Breast epithelium (tissue), 3 donors: ENCODE data around the gene TTLL10.

Source experiments
- POLR2A ChIP-seq: fragments of 450-650 bp; IDR thresholded peaks from one replicate; pipeline ENCODE4 v1.6.1; 2016; ENCODE audit warnings: antibody characterized with exemption, mild to moderate bottlenecking, moderate library complexity
- POLR2AphosphoS5 ChIP-seq, 3 donors: sonication (generic); formaldehyde crosslinking; IDR thresholded peaks; one replicate each; pipeline ENCODE4 v1.6.1; 2017; ENCODE audit warnings: antibody characterized with exemption in 3 of 3
- TF ChIP-seq, protein P1 (sequence below), 3 donors: fragments of 450-650 bp; IDR thresholded peaks; one replicate each; pipeline ENCODE4 v1.5.1; 2016 to 2017; ENCODE audit warnings: antibody characterized with exemption in 3 of 3, mild to moderate bottlenecking in 3 of 3, moderate library complexity in 3 of 3

DNA sequence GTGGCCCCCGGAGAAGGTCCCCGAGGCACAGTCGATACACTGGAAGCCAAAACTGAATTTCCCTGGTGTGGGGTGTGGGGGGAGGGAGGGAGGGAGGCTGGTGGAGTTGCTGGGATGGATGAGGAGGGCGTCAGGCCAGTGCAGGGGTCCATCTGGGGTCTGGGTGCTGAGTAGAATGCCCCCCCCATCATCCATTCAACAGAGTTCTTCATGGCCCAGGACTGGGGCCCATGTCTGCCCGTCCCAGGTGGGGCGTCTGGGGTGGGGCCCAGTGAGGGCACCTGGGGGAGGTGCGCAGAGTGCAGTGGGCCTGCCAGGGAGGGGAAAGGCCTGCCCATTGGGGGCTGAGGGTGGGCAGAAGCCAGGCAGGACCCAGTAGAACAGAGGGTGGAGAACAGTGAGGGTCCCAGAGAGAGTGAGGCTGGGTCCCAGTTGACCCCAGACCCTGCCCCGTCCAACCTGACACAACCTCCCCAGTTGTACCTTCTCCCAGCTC, 30.8 kb downstream of the TTLL10 start:
- TF ChIP-seq, protein P1, sequence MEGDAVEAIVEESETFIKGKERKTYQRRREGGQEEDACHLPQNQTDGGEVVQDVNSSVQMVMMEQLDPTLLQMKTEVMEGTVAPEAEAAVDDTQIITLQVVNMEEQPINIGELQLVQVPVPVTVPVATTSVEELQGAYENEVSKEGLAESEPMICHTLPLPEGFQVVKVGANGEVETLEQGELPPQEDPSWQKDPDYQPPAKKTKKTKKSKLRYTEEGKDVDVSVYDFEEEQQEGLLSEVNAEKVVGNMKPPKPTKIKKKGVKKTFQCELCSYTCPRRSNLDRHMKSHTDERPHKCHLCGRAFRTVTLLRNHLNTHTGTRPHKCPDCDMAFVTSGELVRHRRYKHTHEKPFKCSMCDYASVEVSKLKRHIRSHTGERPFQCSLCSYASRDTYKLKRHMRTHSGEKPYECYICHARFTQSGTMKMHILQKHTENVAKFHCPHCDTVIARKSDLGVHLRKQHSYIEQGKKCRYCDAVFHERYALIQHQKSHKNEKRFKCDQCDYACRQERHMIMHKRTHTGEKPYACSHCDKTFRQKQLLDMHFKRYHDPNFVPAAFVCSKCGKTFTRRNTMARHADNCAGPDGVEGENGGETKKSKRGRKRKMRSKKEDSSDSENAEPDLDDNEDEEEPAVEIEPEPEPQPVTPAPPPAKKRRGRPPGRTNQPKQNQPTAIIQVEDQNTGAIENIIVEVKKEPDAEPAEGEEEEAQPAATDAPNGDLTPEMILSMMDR (IDR thresholded peaks at IDR 0.05), result no peak
- TF ChIP-seq POLR2A, result no peak
- no peak for TF ChIP-seq POLR2AphosphoS5 (IDR thresholded peaks at IDR 0.05)
